Measurements from ENCODE around the gene DLL4.

Gene DLL4

DNA sequence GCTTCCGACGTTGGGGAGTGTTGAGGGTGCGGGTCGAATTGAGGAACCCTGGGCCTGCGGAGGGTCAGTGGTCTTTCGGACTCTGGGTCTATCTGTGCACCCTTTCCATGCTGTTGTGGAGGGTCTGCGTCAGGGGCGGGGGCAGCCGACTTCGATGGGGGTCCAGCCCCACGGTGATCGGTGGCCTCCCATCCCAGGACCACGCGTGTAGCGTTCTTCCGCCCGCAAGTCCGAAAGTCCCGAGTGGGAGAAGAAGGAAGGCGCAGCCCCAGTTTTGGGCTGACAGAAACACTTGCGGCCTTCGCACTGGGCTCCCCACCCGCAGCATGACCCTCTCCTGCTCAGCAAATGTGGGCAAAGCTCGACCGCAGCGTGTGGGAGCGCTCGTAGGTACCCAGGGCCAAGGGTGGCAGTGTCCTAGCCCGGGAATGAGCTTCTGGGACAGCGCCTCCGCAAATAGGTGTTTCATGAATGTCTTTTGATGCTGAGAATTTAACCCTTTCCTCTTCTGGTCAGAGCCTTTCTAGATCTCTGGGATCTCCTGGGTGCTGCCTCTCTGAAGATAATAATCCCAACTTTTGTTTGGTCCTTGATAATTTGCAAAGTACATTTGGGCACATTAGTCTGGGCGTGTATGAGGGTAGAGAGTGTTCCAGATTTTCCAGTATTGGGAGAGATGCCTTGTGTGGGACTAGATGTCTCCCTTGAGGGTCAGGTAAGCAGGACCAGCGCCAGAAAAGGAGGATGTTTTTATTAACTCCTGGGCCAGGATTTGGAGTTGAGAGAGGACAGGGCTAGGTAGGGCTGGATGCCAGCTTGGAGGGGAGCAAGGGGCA lies 2.3 kb upstream of the DLL4 start:
- DNase-seq (ENCODE audit: low read depth in 2 of 2): no peak

DNA sequence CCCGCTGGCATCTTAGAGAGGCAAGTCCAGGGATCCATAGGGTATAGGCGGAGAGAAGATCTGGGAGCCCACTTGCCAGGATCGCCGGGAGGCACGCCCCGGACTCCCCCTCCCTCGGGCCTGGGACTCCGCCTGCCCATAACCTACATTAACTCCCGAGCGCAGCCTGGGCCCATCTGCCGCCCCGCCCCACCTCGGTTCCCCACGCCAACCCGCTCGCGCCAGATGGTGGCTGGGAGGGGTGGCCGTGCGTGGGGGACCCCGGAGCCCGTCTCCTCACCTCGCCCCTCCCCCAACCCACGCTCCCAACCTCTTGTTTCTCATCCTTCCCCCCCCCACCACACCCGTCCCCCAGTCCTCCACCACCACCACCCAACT lies 1.7 kb upstream of the DLL4 start:
- no peak for DNase-seq (ENCODE audit: low read depth in 2 of 2)

DNA sequence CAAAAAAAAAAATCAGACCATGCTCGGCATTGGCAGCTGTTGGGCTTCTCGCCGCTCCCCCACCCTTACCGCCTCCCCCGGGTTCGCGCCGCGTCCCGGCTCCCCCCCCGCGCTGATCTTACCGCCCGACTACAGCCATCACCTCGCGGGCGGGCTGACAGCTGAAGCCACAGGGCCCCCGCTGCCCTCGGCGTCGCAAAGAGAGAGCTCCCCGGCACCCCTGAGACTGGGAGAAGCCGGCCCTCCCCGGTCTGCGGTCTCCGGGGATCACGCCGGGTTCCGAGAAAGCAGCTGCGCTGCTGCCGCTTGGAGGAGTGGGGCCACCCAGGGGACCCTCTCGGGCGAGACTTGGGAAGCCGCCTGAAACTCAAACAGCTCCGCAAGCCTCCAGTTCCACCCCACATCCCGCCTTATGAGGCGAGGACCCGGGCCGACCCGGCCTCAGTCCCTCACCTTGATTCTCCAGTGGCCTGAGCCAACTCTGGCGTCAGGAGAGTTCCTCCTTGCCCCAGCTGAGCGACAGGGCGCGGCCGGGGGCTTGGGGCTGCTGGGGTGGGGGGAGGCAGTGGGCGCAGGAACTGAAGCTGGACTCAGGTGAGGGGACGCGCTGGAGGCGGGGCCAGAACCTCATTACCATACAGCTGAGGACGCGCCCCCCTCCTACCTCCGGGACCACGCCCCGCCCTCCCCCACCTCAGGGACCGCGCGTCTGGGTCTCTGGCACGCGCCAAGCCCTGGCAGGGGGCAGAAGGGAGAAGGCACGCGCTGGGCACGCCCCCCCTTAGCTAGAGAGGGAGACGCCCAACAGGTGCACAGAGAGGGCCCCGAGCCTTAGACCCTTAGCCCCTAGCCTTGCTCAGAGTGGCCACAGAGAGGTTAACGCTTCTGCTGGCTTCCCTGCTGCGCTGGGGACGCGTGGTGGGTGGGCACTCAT lies 1.0 kb upstream of the DLL4 start:
- DNase-seq (ENCODE audit: low read depth in 2 of 2): no peak

DNA sequence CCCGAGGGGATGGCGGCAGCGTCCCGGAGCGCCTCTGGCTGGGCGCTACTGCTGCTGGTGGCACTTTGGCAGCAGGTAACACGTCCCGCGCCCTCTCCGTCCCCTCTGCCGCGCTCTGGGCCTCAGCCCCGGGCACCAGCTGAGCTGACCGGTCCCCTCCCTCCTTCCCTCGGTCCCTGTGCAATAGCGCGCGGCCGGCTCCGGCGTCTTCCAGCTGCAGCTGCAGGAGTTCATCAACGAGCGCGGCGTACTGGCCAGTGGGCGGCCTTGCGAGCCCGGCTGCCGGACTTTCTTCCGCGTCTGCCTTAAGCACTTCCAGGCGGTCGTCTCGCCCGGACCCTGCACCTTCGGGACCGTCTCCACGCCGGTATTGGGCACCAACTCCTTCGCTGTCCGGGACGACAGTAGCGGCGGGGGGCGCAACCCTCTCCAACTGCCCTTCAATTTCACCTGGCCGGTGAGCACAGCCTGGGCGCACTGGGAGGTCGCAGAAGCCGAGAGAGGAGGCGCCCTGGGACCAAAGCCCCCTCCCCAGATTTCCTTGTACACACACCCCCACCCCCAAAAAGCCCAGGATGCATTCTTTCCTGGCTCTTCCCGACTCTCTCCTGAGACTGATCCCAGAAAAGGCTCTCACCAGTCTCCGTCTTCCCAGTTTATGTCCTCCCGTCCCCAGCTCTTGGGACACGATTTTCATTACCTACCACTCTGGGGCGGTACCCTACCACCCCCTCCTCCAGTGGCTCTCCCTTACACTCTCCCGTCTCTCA lies 705 bp downstream of the DLL4 start:
- no peak for DNase-seq (ENCODE audit: low read depth in 2 of 2)

DNA sequence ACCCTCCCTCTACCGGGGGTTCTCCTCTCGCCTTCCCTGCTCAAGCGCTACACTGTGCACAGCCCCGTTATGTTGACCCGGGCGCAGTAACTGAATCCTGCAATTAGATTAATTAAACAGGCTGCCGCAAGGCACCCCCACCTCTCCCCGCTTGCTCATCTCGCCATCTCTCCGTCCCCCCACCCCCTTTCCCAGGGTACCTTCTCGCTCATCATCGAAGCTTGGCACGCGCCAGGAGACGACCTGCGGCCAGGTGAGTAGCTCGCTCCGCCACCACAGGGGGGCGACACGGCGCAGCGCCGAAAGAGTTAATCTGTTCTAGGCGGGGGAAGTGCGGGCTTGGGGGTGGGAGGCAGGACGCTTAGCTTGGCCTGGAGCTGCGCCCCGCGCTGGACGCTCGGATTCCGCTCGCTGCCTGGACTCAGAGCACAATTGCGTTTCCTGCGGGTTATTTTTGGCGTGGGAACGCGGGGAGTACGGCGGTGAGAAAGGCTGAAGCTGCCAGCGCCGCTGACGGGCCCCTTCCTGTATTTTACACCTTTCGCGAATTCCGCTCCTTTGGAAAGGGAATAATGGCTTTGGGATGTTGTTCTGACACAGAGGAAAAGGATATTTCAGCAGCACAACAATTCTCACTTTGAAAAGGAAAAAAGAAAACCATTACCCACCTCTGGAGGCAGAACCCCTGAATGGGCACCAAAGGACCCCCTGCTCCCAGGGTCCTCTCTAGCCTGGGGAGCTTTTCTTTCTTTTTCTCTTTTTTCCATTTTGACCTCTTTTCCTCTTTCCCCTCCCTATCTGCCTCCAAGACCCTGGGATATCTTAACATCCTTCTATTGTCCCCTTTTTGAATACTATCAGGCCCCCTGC lies 1.5 kb downstream of the DLL4 start:
- no peak for DNase-seq (ENCODE audit: low read depth in 2 of 2)

DNA sequence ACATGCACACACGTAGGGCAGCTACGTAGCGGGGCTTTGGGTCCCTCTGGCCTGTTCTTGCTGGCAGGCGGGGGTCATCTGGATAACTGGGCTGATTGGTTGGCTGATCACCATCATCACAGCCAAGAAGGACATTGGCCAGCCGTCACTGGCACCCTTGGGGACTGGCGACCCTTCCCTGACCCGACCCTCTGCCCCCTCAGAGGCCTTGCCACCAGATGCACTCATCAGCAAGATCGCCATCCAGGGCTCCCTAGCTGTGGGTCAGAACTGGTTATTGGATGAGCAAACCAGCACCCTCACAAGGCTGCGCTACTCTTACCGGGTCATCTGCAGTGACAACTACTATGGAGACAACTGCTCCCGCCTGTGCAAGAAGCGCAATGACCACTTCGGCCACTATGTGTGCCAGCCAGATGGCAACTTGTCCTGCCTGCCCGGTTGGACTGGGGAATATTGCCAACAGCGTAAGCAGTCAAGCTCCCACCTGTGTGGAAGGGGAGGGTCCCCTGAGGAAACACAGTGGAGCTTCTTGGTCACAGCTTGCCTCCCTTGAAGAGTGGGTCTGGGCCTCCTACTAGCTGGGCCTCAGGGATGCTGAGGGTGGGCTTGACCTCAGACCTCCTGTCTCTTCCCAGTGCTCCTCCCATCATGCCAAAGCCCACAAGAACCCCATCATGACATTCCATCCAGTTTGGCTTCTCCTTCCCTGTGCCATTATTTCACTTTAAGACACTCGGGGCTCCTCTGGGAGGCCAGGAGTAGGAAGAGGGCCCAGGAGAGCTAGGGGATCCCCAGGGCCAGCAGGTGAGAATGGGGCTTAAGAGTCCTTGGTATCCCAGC lies 2.4 kb downstream of the DLL4 start:
- no peak for DNase-seq (ENCODE audit: low read depth in 2 of 2)

DNA sequence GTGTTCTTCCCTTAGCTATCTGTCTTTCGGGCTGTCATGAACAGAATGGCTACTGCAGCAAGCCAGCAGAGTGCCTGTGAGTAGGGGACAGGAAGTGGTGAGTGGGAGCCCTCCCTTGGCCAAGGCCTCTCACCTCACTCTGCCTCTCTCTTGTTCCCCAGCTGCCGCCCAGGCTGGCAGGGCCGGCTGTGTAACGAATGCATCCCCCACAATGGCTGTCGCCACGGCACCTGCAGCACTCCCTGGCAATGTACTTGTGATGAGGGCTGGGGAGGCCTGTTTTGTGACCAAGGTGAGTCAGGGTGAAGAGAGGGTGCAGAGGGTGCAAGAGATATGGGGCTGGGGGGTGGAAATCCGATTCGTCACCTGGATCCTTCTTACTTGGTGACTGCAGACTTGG lies 3.0 kb downstream of the DLL4 start:
- DNase-seq (ENCODE audit: low read depth in 2 of 2): no peak

DNA sequence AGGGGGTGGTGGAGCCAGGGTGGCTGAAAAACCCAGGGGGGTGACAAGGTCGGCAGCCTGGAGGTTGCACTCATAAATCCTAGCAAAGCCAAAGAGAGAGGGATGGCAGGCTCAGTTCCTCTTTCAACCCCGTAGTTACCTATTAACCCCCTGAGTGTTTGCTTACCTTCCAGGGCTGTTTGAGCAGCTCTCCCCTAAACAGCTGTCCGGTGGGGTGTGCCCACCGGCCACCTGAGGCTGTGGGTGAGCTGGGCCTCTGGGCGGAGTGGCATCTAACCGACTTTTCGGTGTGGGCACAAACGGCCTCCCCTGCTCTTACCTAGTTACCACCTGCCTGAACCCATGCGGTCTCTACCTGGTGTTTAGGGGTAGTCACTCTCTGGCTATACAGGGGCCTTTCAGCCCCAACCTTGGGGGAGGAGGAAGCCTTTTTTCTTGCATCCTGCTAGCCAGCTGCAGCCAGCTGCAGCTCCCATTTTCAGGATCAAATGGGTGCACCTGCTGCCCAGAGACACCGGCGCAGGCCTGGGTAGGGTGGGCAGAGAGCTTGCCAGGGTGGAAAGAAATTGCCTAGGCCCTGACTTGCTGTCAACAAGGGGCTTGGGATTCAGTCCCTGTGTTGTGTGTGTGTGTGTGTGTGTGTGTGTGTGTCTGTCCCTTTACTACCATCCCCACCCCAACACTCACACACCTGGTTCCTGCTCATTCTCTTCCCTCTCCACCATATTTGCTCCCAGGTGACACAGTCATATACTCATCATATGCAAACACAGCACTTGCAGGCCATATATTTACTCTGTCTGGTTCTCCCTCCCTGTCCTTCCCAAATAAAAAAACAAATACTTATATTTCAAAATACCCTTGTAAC lies 3.7 kb downstream of the DLL4 start:
- no peak for DNase-seq (ENCODE audit: low read depth in 2 of 2)

DNA sequence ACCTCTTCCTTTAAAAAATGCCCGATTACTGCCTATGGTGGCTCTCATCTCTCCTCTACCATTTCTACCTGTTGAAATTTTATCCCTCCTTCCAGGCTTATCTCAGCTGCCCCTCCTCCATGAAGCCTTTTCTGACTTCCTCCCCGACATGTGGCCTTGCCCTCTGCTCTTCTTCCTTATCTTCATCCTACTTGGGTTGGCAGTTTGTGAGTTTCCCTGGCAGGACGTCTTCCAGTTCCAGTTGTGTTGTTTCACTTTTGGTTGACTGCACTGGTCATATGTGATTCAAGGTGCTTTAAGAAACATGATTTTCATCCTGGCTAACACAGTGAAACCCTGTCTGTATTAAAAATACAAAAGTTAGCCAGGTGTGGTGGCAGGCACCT lies 4.4 kb downstream of the DLL4 start:
- no peak for DNase-seq (ENCODE audit: low read depth in 2 of 2)

DNA sequence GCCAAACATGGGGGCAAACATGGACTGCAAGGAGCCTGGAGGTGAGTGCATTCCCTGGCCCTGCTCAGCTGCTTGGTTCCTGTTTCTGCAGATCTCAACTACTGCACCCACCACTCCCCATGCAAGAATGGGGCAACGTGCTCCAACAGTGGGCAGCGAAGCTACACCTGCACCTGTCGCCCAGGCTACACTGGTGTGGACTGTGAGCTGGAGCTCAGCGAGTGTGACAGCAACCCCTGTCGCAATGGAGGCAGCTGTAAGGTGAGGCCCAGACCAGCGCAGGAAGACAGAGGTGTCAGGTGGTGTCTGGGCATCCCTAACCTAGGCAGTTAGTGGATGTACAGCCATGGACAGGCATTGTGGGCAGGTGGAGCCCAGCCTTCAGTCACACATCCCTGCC lies 5.3 kb downstream of the DLL4 start:
- no peak for DNase-seq (ENCODE audit: low read depth in 2 of 2)

DNA sequence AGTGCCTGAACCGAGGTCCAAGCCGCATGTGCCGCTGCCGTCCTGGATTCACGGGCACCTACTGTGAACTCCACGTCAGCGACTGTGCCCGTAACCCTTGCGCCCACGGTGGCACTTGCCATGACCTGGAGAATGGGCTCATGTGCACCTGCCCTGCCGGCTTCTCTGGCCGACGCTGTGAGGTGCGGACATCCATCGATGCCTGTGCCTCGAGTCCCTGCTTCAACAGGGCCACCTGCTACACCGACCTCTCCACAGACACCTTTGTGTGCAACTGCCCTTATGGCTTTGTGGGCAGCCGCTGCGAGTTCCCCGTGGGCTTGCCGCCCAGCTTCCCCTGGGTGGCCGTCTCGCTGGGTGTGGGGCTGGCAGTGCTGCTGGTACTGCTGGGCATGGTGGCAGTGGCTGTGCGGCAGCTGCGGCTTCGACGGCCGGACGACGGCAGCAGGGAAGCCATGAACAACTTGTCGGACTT lies 7.1 kb downstream of the DLL4 start:
- no peak for DNase-seq (ENCODE audit: low read depth in 2 of 2)

DNA sequence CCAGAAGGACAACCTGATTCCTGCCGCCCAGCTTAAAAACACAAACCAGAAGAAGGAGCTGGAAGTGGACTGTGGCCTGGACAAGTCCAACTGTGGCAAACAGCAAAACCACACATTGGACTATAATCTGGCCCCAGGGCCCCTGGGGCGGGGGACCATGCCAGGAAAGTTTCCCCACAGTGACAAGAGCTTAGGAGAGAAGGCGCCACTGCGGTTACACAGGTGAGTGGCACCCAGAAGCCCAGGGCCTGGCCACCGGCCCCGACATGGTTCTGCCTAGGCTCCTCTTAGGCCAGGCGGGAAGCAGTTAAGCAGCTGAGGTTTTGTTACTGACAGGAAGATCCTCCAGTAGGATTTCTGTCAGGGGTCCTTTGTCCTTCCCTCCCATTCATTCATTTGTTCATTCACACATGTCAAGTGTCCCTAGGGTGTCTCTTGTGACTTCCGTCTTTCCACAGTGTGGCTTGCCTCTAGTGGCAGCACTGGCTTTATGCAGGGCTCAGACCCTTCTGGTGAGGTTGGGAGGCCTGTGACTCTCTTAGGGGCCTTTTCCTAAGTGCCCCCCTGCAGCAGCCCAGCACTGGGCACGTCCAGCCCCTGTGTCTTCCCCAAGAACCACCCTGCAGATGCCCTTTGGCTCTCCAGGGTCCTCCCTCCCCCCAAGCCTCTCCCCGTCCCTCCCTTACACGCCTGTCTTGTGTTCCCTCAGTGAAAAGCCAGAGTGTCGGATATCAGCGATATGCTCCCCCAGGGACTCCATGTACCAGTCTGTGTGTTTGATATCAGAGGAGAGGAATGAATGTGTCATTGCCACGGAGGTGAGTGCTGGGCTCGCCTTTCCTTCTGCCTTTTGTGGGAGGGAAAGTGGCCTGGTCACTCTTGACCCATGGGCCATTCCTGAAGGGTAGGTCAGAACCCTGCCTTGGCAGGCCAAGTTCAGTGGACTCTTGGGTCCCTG lies 7.8 kb downstream of the DLL4 start:
- DNase-seq (ENCODE audit: low read depth in 2 of 2): no peak

DNA sequence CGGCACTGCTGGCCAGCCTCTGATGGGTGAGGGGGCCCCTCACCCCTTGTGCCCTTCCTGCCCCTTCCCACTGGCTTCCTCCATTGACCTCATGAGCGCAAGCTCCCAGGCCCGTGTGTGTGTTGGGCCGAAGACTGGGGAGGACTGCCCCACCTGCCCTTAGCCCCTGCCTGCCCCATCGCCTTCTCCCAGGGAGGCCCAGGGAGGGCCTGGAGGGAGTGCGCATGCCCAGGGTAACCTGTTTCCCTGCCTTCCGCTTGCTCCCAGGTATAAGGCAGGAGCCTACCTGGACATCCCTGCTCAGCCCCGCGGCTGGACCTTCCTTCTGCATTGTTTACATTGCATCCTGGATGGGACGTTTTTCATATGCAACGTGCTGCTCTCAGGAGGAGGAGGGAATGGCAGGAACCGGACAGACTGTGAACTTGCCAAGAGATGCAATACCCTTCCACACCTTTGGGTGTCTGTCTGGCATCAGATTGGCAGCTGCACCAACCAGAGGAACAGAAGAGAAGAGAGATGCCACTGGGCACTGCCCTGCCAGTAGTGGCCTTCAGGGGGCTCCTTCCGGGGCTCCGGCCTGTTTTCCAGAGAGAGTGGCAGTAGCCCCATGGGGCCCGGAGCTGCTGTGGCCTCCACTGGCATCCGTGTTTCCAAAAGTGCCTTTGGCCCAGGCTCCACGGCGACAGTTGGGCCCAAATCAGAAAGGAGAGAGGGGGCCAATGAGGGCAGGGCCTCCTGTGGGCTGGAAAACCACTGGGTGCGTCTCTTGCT lies 8.8 kb downstream of the DLL4 start:
- DNase-seq (ENCODE audit: low read depth in 2 of 2): no peak

DNA sequence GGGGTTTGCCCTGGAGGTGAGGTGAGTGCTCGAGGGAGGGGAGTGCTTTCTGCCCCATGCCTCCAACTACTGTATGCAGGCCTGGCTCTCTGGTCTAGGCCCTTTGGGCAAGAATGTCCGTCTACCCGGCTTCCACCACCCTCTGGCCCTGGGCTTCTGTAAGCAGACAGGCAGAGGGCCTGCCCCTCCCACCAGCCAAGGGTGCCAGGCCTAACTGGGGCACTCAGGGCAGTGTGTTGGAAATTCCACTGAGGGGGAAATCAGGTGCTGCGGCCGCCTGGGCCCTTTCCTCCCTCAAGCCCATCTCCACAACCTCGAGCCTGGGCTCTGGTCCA lies 9.4 kb downstream of the DLL4 start:
- DNase-seq (ENCODE audit: low read depth in 2 of 2): no peak

DNA sequence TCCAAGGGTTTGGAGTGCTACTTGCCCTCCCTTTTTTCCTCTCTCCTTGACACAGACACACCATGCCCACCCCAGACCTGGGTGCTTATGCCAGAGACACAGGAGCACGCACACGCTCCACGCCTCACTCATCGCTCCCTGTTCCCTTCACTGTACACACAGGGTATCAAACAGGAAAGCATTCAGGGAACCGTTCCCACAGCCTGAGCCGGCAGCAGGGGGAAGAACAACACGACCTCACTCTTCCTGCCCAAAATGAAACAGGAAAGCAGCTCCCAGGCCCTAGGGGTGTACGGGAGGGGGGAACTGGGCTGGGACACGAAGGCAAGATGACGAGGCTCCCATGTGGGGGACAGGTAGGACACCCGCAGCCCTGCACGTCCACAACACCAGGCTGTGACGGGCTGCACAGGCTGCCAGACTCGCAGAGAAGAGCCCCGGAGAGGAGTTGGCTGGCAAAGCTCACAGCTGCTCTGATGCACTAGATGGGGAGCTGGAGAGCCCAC lies 11.2 kb downstream of the DLL4 start:
- no peak for DNase-seq (ENCODE audit: low read depth in 2 of 2)

DNA sequence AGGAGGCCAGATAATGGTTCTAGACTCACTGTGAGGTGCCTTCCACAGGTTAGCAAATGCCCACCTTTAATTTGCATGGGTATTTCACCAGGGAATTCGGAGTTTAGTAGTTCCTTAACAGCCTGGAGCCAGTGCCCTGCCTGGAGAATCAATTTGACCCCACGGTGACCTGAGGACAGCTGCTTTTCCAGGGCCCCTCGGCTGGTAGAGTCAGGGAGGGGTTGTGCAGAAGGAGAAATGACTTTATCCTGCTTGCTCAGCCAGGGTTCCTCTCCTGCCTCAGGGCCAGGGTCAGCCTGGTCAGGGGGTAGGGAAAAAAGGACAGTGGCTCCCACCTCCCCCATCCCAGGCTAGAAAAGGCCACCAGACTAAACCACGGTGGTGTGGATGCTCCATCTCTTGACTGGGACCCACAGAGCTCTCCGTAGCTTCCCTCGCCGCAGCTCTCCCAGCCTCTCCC lies 12.0 kb downstream of the DLL4 start:
- no peak for DNase-seq (ENCODE audit: low read depth in 2 of 2)

Data from stimulated activated CD8-positive, alpha-beta memory T cell treated with anti-CD3 and anti-CD28 coated beads, Interleukin-15, amount 100 ng/mL, for 4 hours (primary cell).